Measurements from ENCODE around the gene ZNF324.

DNA sequence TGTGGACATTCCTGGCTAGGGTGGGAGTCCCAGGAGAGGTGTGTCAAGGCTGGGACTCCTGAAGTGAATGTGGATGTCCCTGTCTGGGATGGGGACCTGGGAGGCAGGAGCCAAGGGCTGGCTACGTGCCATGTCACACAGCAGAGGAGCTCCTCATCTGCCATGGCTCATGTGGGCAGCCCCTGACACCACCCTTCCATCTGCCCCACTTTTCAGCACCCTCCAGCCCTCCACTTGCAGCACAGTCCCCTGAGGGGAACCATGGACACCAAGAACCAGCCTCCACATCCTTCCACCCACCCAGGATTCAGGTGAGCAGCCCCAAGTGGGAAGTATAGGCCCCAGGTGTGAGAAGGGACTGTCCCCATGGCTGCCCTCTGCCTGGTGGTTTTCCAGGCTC, 11.0 kb downstream of the ZNF324 start:
- TF ChIP-seq CTCF (IDR thresholded peaks at IDR 0.05; ENCODE audit: insufficient read depth, low read depth, low read length) (no peak), EZH2 (IDR thresholded peaks at IDR 0.05; ENCODE audit: insufficient read depth, low read length) (no peak)
